ENCODE data around the gene ATP8B4.

Gene ATP8B4

GRCh38 chr15:49888734-49889133, 230.3 kb downstream of the ATP8B4 start:
- no peak for DNase-seq

DNA sequence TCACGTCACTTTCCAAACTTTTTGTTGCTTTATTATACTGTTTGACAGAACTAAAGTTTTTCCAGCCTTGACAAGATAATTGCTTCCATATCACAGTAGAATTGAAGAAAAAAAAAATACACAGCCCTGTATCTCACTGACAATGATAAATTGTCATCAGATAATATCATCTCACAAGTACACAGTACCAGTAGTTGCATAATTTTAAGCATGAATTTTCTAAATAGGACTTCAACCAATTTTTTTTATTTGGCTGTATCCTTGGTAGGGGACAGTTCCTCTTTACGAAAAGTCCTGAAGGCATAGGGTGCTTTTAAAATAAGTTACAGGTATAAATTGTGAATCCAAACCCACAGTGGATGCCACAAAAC, 230.7 kb downstream of the ATP8B4 start:
- no peak for DNase-seq

DNA sequence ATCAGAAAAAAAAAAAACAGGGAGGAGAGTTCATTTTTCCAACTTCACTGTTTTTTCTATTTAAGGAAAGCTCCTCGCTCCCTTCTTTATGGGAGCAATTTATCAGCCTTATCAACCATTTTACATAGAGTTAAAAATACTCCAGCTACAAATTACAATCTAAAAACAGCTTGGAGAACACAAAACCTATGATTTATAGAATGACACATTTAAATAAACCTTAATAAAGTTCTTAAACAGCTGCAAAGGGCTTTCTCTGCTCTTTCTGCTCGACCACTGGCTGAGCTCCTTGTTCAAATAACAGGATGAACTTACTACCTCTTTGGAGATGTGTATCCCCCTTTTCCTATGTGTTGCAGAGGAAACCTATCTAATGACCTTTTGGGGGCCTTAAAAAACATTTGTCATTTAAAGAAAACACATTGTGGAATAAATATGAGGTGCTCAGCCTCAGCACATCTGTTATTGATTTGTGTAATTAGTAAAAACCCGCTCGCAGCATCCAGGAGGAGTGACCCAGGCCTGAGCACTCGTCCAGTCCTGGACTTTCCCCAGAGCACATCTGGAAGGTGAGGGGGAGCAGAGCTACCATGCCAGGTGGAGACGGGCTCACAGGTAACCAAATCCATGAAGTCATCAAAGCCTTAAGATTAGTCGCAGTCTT, 231.2 kb downstream of the ATP8B4 start:
- DNase-seq, result no peak

DNA sequence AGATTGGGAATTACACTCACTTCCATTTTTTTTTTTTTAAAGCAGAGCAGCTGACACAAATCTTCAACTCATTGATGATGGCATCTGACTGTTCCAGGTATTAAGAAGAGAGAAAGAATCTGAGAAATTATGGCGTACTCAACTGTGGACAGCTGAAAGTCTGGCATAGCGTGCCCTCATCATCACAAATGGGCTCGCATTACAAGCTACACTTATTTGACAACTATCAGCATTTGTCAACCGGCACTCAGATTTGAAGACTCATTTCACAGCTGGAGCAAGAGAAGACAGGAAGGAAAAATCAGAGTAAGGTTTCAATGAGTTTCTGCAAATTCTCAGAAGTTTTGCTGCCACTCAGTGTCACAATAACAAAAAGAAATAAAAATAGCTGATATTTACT, 235.9 kb downstream of the ATP8B4 start:
- no peak for DNase-seq

- DNase-seq, result no peak
Measured at GRCh38 chr15:49881866-49882265, 237.2 kb downstream of the ATP8B4 start.

GRCh38 chr15:49881433-49881832, 237.6 kb downstream of the ATP8B4 start:
- DNase-seq, result no peak

DNA sequence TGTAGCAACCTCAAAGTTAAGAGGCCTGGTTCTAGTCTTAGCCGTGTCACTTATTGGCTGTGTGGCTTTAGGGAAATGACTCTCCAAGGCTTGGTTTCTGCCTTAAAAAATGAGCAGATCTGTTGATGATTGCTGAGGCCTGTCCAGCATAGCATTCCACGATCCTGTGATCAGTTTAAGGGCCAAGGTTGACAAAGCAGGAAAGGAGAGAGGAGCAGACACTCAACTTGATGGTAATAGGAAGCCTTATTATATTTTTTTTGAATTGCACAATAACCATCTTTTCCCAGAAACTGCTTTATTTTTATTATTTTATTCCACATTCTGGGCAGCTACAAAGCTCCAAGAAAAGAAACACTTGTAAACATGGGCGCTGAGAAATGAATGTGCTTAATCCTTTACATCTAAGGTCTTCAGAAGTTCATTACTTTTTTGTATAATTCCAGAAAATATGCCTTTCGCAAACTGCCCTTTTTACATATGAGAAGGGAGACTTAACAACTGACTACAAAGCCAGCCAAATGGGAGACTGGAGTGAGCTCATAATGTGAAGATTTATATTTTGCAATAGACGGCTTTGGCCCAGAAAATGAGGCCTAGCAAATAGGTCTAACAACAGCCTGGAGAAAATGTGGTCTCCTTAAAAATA, 241.0 kb downstream of the ATP8B4 start:
- no peak for DNase-seq

DNA sequence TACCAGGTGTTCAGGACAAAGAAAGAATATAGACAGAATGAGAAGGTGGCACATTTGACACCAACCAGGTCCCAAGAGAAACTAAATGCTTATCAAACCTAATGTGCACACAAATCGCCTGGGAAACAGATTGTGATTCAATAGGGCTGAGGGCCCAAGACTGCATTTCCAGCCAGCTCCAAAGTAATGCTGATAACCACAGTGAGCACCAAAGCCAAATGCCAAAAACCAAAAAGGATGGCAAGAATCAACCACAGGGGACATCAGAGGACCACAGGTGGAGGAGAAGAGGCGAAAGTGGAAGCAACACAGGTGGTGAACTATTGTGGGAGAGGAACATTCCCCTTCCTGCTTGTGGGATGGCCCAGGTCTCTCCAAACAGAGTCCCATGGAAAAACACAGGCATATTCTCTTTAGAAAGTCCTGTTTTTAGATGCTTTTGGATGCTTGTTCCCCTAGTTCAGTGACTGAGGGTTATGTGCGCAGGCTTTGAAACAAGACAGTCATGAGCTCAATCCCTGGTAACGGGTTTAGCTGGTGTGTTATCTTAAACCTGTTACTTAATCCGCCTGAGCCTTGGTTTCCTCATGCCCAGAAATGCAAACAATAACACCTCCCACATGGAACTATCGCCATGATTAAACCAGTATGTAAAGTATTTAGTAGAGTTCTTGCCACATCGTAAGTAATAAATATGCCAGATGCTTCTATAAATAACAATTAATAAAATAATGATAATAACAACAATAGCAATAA, 241.7 kb downstream of the ATP8B4 start:
- DNase-seq, result no peak

GRCh38 chr15:49876401-49877038, 242.5 kb downstream of the ATP8B4 start:
- no peak for DNase-seq

GRCh38 chr15:49875392-49875791, 243.6 kb downstream of the ATP8B4 start:
- no peak for DNase-seq

DNA sequence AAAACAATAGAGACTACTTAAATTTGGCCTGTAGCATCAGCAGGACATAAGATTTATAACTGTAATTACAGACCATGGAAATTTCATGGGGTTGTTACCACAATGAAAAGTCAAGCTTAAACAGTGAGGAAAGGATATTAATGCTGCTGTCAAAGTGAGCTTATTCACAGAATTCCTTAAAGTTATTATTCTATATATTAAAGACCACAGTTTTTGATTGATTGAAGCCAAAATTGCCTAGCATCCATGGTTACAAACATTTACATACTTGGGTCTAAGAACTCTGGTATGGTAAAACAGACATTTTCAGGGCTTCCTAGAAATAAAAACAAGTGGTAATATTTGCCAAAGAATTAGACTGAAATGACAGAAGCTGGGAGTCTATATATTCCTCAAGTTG, 248.6 kb downstream of the ATP8B4 start:
- no peak for DNase-seq

GRCh38 chr15:49868348-49868747, 250.7 kb downstream of the ATP8B4 start:
- no peak for DNase-seq

DNA sequence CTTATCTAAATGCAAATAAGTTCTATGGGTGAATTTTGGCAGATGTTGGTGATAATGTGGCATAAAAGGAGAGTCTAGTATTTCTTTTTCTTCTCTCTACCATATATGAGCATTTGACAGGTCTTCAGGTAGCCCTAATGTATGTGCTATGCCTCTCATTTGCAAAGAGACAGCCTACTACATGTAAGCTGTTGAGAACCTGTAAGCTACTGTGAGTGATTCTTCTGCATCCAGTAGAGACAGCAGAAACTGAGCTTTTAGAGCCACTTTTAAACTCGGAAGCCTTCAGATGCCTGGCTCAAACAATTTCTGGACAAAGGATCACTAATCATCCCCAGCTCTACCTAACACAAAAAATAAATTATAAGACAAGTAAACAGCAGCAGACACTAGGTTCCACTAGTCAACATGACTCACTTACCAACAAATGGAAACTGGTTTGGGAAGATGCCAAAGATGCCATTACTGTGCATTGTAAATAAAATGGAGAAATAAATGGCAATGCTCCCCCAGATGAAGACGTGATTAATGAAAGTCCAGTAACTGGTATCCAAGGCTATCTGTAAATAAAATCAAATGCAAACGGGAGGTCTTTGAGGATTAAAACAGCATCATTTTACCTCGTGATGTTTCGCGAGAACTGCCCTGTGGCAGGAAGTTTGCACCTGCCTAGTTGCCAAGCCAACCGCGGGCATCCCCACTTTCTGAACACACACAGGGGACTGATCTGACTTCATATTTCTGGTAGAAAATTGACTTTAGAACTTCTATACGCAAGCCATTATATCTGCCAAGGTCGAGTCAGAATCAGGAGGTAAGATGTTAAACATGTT, 252.9 kb downstream of the ATP8B4 start:
- no peak for DNase-seq

- no peak for DNase-seq
Measured at GRCh38 chr15:49864251-49864650, 254.8 kb downstream of the ATP8B4 start.

DNA sequence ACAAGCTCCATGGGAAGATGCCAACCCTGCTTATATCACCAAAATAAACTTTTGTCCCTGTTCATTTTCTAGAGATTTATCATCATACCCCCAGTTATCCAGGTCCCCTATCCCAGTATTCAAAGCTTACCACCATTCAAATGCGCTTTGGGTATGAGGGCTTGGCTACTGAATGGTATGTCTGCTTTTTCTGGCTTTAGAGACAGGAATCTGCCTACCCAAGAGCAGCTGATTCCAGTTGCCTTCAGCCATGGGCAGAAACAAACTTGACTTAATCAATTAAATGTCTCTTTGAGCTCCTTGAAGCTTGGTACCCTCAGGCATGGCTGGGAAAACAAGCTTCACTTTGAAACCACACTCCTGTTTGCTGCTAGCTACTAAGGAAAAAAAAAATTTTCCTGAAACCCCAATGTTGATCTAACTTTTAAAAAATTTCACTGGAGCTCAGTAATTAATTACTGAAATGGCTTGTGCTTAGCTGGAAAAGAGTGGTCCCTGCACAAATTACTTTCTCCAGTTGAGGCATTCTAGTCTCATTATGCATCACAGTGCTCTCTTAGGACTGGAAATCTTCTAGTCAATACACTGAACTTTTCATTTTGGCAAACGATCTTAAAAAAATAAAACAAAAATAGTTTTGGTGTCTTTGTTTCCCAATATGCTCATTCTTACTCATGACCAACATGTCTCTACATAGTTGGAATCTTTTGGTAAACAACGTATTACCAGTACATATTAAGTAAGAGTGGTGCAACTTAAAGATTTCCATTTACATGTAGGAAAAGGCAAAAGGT, 255.4 kb downstream of the ATP8B4 start:
- DNase-seq, result no peak

- no peak for DNase-seq
Measured at GRCh38 chr15:49860101-49860500, 258.9 kb downstream of the ATP8B4 start.

DNA sequence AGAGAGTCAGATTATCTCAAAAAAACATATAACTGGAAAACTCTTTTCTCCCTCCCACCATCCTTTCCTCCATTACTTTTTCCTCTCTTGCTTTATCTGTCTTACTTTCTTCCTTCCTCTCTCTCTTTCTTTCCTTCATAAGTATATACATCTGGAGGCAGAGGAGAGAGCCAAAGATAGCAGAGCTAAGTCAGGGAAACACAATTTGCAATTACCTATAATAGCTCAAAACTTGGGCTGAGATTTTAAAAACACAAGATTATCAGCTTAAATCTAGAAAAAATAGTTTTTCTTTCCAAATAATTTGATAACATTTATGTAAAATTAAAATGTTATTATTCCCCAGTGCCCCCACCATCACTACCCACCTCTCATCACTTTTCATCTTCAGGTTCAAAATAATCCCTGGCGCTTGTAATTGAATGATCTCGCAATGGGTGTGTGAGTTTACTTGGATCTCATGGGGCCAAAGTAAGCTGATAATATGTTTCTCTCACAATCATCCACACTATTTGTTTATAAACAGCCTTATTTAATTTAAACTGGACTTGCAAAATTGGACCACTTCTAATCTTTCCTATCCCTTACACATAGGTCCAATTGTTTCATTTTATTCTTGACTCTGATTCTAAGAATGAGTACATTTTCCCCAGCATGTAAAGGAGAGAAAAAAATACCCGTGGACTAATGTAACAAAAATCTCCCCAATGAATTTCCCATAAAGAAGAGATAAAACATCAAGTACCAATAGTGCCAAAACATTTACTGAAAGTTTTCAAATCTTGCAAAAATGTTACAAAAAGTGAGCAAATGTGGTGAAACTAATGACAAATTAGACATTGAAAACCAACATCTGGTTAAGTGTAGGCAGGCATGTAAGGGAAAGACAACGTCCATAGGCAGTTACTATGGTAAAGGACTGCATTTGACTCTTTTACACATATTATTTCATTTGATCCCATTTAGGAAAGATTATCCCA, 261.2 kb downstream of the ATP8B4 start:
- DNase-seq, result no peak

GRCh38 chr15:49855917-49856637, 263.0 kb downstream of the ATP8B4 start:
- DNase-seq, result no peak

DNA sequence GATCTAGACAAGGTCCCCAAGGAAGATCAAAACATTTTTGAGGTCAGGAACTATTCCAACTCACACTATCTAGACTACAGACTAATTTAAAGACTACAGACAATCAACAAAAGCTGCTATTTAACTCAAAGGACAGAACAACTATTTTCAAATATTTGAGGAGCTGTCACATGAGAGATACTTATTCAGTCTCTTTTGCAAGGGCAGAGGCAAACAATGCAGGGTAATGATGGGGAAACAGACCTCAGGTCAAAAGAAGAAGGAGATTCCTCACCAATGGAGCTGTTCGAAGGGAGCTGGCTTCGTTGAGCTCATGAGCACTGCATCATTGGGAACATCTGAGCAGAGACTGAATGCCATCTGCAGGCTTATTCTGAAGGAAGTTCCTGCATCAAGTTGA, 266.3 kb downstream of the ATP8B4 start:
- DNase-seq, result no peak

DNA sequence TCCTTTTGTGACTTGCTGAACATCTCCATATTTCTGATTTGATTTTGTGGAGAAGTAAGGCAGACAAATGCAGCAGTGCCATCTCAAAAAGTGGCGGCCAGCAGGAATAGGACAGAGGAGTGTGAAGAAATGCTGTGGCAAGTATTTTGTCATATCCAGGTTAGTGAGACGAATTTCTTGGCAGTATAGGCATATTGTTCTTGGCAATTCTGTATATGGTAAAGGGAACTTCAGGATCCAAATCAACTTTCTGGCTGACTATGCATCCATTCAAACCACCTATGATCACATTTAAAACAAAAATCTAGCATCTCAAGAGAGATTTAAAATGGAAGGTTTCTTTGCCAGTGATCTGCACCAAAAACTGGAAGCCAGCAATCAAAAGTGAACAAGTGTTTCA, 270.2 kb downstream of the ATP8B4 start:
- no peak for DNase-seq
